NB4 (cell line): ENCODE measurements around the gene PHC3.

Source experiments
- MYC ChIP-seq: IDR thresholded peaks from 2 replicates; pipeline ENCODE4 v1.6.1; 2011; ENCODE audit warnings: low read depth, low read length
- POLR2A ChIP-seq: IDR thresholded peaks from 2 replicates; pipeline ENCODE4 v1.6.1; 2011; ENCODE audit warnings: mild to moderate bottlenecking; ENCODE audit not compliant: insufficient read length; ENCODE audit errors: extremely low read depth
- TF ChIP-seq, protein P1 (sequence below): IDR thresholded peaks from one replicate; pipeline ENCODE4 v1.5.1; 2012; ENCODE audit warnings: low read depth, low read length
- TF ChIP-seq, protein P2 (sequence below): IDR thresholded peaks from 2 replicates; pipeline ENCODE4 v1.6.1; 2011; ENCODE audit warnings: low read depth, low read length

DNA sequence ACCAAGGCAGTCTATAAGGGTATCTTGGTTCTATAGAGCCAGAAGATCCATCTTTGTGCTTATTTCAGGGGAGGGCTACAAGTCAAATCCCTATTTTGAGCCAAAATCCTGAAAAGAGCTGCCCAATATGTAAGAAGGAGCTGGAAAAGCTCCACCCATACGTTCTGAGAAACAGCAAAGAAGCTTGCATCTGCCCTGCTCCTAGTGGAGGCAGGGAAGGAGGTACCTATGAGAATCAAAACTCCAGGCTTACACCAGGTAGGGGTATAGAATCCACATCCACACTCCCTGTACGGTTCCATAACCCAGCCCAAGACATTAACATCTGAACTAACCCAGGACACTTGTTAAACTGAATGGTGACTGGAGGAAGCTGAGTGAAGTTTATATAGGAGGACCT is 30.0 kb downstream of the PHC3 start:
- TF ChIP-seq, protein P1, sequence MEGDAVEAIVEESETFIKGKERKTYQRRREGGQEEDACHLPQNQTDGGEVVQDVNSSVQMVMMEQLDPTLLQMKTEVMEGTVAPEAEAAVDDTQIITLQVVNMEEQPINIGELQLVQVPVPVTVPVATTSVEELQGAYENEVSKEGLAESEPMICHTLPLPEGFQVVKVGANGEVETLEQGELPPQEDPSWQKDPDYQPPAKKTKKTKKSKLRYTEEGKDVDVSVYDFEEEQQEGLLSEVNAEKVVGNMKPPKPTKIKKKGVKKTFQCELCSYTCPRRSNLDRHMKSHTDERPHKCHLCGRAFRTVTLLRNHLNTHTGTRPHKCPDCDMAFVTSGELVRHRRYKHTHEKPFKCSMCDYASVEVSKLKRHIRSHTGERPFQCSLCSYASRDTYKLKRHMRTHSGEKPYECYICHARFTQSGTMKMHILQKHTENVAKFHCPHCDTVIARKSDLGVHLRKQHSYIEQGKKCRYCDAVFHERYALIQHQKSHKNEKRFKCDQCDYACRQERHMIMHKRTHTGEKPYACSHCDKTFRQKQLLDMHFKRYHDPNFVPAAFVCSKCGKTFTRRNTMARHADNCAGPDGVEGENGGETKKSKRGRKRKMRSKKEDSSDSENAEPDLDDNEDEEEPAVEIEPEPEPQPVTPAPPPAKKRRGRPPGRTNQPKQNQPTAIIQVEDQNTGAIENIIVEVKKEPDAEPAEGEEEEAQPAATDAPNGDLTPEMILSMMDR, result no peak
- TF ChIP-seq POLR2A, result no peak
- TF ChIP-seq MYC, result no peak
- TF ChIP-seq, protein P2, sequence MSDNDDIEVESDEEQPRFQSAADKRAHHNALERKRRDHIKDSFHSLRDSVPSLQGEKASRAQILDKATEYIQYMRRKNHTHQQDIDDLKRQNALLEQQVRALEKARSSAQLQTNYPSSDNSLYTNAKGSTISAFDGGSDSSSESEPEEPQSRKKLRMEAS, result no peak
